Smooth muscle cell (in vitro differentiated cells): Measurements from ENCODE around the gene SCAMP1. TPM values are rescaled to one million over a fixed set of nuclear protein-coding genes. Genes with fewer than 3 reads are reported as not detected.

Experiments
- DNase-seq: peaks from one replicate; lab custom pipeline; 2025; ENCODE audit not compliant: unreplicated experiment; lab: John Stamatoyannopoulos, UW
- H2AFZ ChIP-seq: fragments of 200-600 bp; sonication (generic); 2 replicates; pipeline ENCODE4 v1.6.0; 2016; ENCODE audit warnings: antibody characterized with exemption, low read depth, mild to moderate bottlenecking
- H3F3A ChIP-seq: fragments of 200-600 bp; sonication (generic); 2 replicates; pipeline ENCODE4 v1.6.0; 2017; ENCODE audit warnings: antibody characterized with exemption, low read depth
- H3K27ac ChIP-seq: fragments of 200-600 bp; sonication (generic); 2 replicates; pipeline ENCODE4 v1.5.1; 2016; ENCODE audit warnings: low read depth, mild to moderate bottlenecking
- H3K27me3 ChIP-seq: fragments of 200-600 bp; sonication (generic); 2 replicates; pipeline ENCODE4 v1.6.1; 2016; ENCODE audit warnings: low read depth, mild to moderate bottlenecking
- H3K36me3 ChIP-seq: fragments of 200-600 bp; sonication (generic); 2 replicates; pipeline ENCODE4 v1.5.1; 2016; ENCODE audit warnings: low read depth
- H3K4me1 ChIP-seq: fragments of 200-600 bp; sonication (generic); 2 replicates; pipeline ENCODE4 v1.5.1; 2016; ENCODE audit warnings: low read depth
- H3K4me2 ChIP-seq: fragments of 200-600 bp; sonication (generic); 2 replicates; pipeline ENCODE4 v1.6.0; 2016; ENCODE audit warnings: mild to moderate bottlenecking
- H3K4me3 ChIP-seq: fragments of 200-600 bp; sonication (generic); 2 replicates; pipeline ENCODE4 v1.5.1; 2016; ENCODE audit warnings: mild to moderate bottlenecking
- H3K79me2 ChIP-seq: fragments of 200-600 bp; sonication (generic); 2 replicates; pipeline ENCODE4 v1.6.0; 2016; ENCODE audit warnings: low read depth, mild to moderate bottlenecking
- H3K9ac ChIP-seq: fragments of 200-600 bp; sonication (generic); 2 replicates; pipeline ENCODE4 v1.6.0; 2016; ENCODE audit warnings: low read depth
- H3K9me3 ChIP-seq: fragments of 200-600 bp; sonication (generic); replicated peaks from 2 replicates; pipeline ENCODE4 v1.5.1; 2016; ENCODE audit warnings: low read depth
- H4K20me1 ChIP-seq: fragments of 200-600 bp; sonication (generic); 2 replicates; pipeline ENCODE4 v1.6.0; 2016; ENCODE audit warnings: low read depth
- WGBS: methylation state at CpG from one replicate; pipeline ENCODE4 v1.1.7; 2016; ENCODE audit warnings: low lambda C conversion rate; 5-methylcytosine and 5-hydroxymethylcytosine counted together
- polyA plus RNA-seq: library from polyadenylated mRNA; unstranded; fragments of >200 nt; fragmentation: Nextera tagmentation; extraction: Ambion mirVana; gene quantifications from 2 replicates; pipeline ENCODE4 v1.2.1, GENCODE V29; 2016
- total RNA-seq: library from RNA; depleted of rRNA; stranded (reverse); fragments of >200 nt; gene quantifications from 2 replicates; pipeline ENCODE4 v1.2.3, GENCODE V29; 2014
- TF ChIP-seq, protein P1 (sequence below): fragments of 200-600 bp; sonication (generic); IDR thresholded peaks from 2 replicates; pipeline ENCODE4 v1.5.1; 2017; ENCODE audit warnings: borderline replicate concordance, mild to moderate bottlenecking, antibody characterized with exemption; ENCODE audit not compliant: insufficient read depth, poor library complexity, severe bottlenecking

SCAMP1 gene
- total and polyA plus RNA-seq, 2 experiments from 2014 or later: 21.0 to 45.6 TPM

DNA sequence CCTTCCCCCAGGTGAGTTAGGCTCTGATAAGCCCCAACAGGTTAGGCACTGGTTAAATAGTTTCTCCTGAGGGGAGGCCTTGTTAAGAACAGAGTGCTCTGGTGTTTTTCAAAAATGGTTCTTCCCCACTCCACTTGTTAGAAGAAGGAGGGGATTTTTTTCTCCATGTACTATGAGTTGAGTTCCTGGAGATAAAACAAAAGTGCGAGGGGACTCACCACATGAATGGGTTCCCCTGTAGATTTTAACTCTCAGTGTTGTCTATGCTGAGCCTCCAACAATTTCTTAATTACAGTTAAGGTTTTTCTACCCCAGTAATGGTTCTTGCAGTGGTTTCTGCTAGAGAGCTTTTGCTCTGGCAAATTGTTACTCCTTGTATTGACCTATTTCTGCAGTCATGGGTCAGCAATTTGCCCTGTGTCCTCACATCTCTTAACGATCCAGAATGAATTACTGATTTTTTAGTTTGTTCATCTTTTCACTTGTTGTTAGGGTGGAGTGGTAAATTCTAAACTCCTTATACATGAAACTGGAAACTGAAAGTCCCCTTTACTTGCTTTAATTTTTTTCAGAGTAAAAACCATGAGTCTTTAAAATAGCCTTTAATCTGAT lies 44.4 kb downstream of the SCAMP1 start:
- Histone ChIP-seq H3K4me3 (no peak overlapping the region), H4K20me1 (peaks cover 26% of the 10 kb centered on the region), H3K79me2 (peaks cover 38% of the 10 kb centered on the region), H3K36me3 (no peaks in the 10 kb centered on the region), H3K9ac (no peak overlapping the region), H3K4me2 (no peak overlapping the region), H2AFZ (no peak overlapping the region), H3K27me3 (no peaks in the 10 kb centered on the region), H3K4me1 (peaks cover 11% of the 10 kb centered on the region), H3K9me3 (no peaks in the 10 kb centered on the region), H3K27ac (no peak overlapping the region), H3F3A (no peaks in the 10 kb centered on the region)
- TF ChIP-seq, protein P1, sequence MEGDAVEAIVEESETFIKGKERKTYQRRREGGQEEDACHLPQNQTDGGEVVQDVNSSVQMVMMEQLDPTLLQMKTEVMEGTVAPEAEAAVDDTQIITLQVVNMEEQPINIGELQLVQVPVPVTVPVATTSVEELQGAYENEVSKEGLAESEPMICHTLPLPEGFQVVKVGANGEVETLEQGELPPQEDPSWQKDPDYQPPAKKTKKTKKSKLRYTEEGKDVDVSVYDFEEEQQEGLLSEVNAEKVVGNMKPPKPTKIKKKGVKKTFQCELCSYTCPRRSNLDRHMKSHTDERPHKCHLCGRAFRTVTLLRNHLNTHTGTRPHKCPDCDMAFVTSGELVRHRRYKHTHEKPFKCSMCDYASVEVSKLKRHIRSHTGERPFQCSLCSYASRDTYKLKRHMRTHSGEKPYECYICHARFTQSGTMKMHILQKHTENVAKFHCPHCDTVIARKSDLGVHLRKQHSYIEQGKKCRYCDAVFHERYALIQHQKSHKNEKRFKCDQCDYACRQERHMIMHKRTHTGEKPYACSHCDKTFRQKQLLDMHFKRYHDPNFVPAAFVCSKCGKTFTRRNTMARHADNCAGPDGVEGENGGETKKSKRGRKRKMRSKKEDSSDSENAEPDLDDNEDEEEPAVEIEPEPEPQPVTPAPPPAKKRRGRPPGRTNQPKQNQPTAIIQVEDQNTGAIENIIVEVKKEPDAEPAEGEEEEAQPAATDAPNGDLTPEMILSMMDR: no peak
- WGBS: 91% methylated on average over 2 of the region's 2 CpGs
- no peak for DNase-seq

DNA sequence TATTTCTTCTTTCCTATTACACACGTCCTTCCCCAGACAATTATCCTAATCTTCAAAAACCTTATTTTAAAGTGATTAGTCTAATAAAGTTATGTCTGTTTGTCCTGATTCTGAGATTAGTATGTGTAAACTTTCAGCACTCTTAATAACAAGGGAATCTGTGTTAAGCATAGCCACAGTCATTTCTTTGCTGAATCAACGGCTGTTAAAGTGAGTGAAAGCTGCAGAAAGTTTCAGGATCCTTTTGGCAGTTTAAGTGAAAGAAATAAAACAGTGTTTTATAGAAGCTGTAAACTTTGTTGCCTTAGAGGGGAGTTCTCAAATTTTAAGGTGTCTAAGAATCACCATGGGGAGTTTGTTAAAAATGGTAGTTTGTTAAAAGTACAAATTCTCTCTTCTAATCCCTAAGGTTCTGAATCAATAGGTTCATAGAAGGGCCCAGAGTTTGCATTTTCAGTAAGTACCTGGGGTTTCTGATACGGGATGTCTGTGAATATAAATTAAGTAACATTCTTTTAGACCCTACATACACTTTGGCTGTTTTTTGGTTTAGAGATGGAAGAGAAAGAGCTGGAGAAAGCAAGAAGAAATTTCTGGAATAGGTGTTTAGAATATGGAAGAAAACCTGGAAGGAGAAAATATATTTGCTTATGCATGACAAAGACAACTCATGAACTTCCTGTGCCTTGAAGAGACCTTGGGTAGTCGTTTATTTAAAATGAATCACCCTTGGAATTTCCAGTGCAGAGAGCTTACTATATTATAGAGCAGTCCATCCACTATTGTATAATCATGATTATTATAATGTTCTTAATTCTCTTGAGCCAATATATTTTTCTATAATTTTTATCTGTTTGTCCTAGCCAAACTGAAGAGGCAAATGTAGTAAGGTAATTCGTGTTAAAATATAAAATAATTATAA lies 45.7 kb downstream of the SCAMP1 start:
- Histone ChIP-seq H3K27ac (peak overlapping the region; percentile 67), H3K27me3 (no peaks in the 10 kb centered on the region), H3K4me3 (no peak overlapping the region), H3F3A (no peaks in the 10 kb centered on the region), H3K4me1 (peaks cover 11% of the 10 kb centered on the region), H2AFZ (no peak overlapping the region), H4K20me1 (peaks cover 30% of the 10 kb centered on the region), H3K4me2 (peak overlapping the region; percentile 40), H3K79me2 (peaks cover 31% of the 10 kb centered on the region), H3K36me3 (no peaks in the 10 kb centered on the region), H3K9me3 (no peaks in the 10 kb centered on the region), H3K9ac (no peak overlapping the region)
- no peak for DNase-seq
- TF ChIP-seq, protein P1: no peak
- WGBS: 41% methylated on average over 5 of the region's 5 CpGs

- Histone ChIP-seq H3K4me3 (no peak overlapping the region), H3K4me1 (peaks cover 11% of the 10 kb centered on the region), H3K79me2 (peaks cover 30% of the 10 kb centered on the region), H4K20me1 (peaks cover 35% of the 10 kb centered on the region), H3K9ac (no peak overlapping the region), H3F3A (no peaks in the 10 kb centered on the region), H3K27me3 (no peaks in the 10 kb centered on the region), H2AFZ (no peak overlapping the region), H3K27ac (no peak overlapping the region), H3K36me3 (no peaks in the 10 kb centered on the region), H3K9me3 (no peaks in the 10 kb centered on the region), H3K4me2 (no peak overlapping the region)
- TF ChIP-seq, protein P1: no peak
- no peak for DNase-seq
Observed at GRCh38 chr5:78407458-78407857, 47.0 kb downstream of the SCAMP1 start.
